ENCODE data around the gene DNAAF1.

The DNAAF1 gene

GRCh38 chr16:84161037-84161436 lies 15.9 kb downstream of the DNAAF1 start:
- no peak for DNase-seq (ENCODE audit: low spot score)

- no peak for DNase-seq (ENCODE audit: low spot score)
Observed at GRCh38 chr16:84161801-84162200, 16.7 kb downstream of the DNAAF1 start.

- no peak for DNase-seq (ENCODE audit: low spot score)
Observed at GRCh38 chr16:84165746-84166145, 20.6 kb downstream of the DNAAF1 start.

- no peak for DNase-seq (ENCODE audit: low spot score)
Observed at GRCh38 chr16:84166796-84167695, 21.9 kb downstream of the DNAAF1 start.

GRCh38 chr16:84169765-84170310 lies 24.7 kb downstream of the DNAAF1 start:
- DNase-seq (ENCODE audit: low spot score), result no peak

GRCh38 chr16:84174396-84174795 lies 29.3 kb downstream of the DNAAF1 start:
- no peak for DNase-seq (ENCODE audit: low spot score)

GRCh38 chr16:84175350-84176081 lies 30.4 kb downstream of the DNAAF1 start:
- peak; percentile 73 for DNase-seq (ENCODE audit: low spot score)

GRCh38 chr16:84176192-84177053 lies 31.3 kb downstream of the DNAAF1 start:
- DNase-seq (ENCODE audit: low spot score), result no peak

GRCh38 chr16:84177741-84178073 lies 32.6 kb downstream of the DNAAF1 start:
- no peak for DNase-seq (ENCODE audit: low spot score)

- DNase-seq (ENCODE audit: low spot score), result no peak
Observed at GRCh38 chr16:84178146-84178765, 33.1 kb downstream of the DNAAF1 start.

- DNase-seq (ENCODE audit: low spot score), result no peak
Observed at GRCh38 chr16:84178892-84179611, 33.9 kb downstream of the DNAAF1 start.

- no peak for DNase-seq (ENCODE audit: low spot score)
Observed at GRCh38 chr16:84179612-84180320, 34.7 kb downstream of the DNAAF1 start.

- DNase-seq (ENCODE audit: low spot score), result no peak
Observed at GRCh38 chr16:84180519-84181140, 35.5 kb downstream of the DNAAF1 start.

- DNase-seq (ENCODE audit: low spot score), result no peak
Observed at GRCh38 chr16:84181144-84181915, 36.2 kb downstream of the DNAAF1 start.

- DNase-seq (ENCODE audit: low spot score), result no peak
Observed at GRCh38 chr16:84182104-84182503, 37.0 kb downstream of the DNAAF1 start.

GRCh38 chr16:84182680-84183571 lies 37.8 kb downstream of the DNAAF1 start:
- DNase-seq (ENCODE audit: low spot score), result no peak

- no peak for DNase-seq (ENCODE audit: low spot score)
Observed at GRCh38 chr16:84183572-84183875, 38.4 kb downstream of the DNAAF1 start.

- DNase-seq (ENCODE audit: low spot score), result no peak
Observed at GRCh38 chr16:84183911-84184591, 38.9 kb downstream of the DNAAF1 start.
